GM19324 (cell line): ENCODE results near the gene STX16.

Source experiments
- ATAC-seq: cut with Tn5 transposase; IDR thresholded peaks from one replicate; pipeline ENCODE4 v1.9.1; 2021; ENCODE audit warnings: mild to moderate bottlenecking, moderate library complexity; ENCODE audit not compliant: unreplicated experiment, low FRiP score

The STX16 gene

DNA sequence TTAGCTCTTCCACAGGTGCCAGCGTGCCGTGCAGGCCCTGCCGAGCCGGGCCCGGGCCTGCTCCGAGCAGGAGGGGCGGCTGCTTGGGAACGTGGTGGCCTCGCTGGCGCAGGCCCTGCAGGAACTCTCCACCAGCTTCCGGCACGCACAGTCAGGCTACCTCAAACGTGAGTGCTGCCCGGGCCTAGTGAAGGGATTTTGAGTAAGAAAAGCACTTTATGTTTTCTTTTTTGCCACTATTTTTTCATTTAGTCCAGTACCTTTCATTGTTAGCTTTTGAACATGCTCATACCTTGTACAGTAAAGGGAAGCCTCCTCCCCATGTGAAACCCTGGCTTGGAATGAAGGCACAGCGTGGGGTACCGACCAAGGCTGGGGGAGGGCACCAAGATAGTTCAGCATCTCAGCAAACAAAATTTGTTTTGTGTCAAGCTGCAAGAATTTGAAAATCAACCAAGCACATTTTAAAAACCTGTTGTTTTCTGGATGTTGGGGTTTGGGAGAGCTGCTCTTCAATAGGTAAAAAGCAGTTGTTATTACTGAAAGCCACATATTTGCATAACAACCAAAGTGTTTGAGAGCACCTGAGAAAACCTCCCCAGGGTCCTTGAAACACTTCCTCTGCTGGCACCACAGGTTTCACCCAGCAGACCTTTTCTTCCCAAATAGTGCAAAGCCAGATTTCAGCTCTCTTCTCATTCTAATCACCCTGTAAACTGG lies 18.4 kb downstream of the STX16 start:
- ATAC-seq: peak; percentile 83

- ATAC-seq: no peak
These were observed 19.0 kb downstream of the STX16 start for GRCh38 chr20:58670102-58670501.

- ATAC-seq: no peak
These were observed 19.6 kb downstream of the STX16 start for GRCh38 chr20:58670659-58671058.

GRCh38 chr20:58673119-58673518 lies 22.0 kb downstream of the STX16 start:
- no peak for ATAC-seq

DNA sequence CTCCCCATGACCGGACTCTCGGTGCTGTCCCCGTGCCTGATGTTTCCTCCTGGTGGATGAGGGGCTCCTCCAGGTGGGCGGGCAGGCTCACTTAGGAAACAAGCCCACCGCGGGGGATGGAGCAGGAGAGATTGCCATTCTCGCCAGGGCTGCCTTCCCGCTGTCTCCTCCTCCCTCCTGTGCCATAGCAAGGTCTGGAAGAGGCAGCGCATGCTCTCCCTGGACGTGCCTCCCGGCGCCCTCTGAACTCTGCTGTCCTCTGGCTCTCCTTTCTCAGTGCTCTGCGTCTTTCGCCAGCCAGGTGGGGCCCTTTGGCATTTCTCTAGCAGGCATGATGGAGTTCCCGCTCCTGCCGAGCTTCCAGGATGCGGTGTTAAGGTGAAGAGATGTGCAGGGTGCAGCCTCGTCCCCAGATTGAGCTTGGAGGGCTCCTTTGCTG lies 24.1 kb downstream of the STX16 start:
- ATAC-seq: no peak

GRCh38 chr20:58675641-58676040 lies 24.6 kb downstream of the STX16 start:
- no peak for ATAC-seq

GRCh38 chr20:58676161-58676560 lies 25.1 kb downstream of the STX16 start:
- no peak for ATAC-seq

- ATAC-seq: no peak
These were observed 26.1 kb downstream of the STX16 start for GRCh38 chr20:58677079-58677604.

GRCh38 chr20:58677808-58678207 lies 26.7 kb downstream of the STX16 start:
- no peak for ATAC-seq

GRCh38 chr20:58678806-58679205 lies 27.7 kb downstream of the STX16 start:
- no peak for ATAC-seq

DNA sequence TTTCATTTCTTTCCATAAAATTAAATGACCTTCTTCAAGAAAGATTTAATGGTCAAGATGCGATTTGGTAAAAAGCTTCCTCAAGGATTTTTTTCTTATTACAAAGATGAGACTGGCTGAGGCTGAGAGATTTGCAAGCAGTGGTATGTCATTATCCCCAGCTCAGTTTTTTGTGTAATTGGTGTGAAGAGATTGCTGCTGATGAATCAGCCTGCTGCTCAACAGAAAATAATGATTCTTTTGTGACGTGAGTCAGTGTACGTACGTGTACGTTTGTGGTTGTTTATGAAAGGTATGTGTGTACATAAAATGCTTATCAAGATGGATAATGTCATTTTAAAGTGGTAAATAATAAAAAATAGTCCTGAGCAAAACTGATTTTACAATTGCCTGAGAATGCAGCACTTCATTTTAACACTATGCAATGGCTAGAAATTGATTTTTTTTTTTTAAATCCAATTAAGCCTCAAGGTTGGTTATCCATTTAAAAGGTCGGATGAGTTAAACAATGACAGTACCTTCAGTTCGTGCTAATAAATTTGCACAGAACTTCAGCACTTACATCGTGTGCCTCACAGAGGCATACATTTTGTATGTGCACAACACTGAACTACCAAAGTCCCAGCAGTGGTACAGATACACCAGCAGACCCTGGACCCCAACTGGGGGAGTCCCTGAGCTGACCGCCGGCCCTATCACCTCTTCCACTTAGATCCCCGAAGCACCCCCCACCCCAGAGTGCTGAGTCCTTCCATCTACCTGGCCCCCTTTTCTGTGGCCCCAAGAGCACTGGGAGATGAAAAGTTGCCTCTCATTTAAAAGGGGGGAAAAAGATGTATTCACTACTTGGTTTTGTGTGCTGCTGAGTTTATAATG lies 31.8 kb downstream of the STX16 start:
- no peak for ATAC-seq

GRCh38 chr20:58684291-58684690 lies 33.2 kb downstream of the STX16 start:
- no peak for ATAC-seq

GRCh38 chr20:58685988-58686387 lies 34.9 kb downstream of the STX16 start:
- ATAC-seq: no peak

- ATAC-seq: no peak
These were observed 37.3 kb downstream of the STX16 start for GRCh38 chr20:58688414-58688813.

DNA sequence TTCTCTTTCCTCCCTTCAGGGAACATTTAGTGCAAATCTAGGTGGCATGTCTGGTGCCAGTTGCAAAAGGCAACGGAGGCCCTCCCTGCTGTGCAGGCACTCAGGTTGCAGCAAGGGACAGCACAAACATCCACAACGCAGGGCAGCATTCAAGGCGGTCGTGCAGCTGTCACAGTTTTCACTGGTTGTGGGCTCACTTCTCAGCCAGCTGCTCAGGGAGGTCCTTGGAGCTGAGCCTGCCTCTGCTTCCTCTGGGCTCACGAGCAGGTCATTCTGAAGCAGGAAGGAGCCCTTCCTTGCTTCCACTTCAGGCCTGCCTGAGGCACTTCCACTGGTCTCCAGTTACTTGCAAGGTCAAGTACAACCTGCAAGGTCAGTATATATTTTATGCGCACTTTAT lies 37.8 kb downstream of the STX16 start:
- ATAC-seq: no peak

DNA sequence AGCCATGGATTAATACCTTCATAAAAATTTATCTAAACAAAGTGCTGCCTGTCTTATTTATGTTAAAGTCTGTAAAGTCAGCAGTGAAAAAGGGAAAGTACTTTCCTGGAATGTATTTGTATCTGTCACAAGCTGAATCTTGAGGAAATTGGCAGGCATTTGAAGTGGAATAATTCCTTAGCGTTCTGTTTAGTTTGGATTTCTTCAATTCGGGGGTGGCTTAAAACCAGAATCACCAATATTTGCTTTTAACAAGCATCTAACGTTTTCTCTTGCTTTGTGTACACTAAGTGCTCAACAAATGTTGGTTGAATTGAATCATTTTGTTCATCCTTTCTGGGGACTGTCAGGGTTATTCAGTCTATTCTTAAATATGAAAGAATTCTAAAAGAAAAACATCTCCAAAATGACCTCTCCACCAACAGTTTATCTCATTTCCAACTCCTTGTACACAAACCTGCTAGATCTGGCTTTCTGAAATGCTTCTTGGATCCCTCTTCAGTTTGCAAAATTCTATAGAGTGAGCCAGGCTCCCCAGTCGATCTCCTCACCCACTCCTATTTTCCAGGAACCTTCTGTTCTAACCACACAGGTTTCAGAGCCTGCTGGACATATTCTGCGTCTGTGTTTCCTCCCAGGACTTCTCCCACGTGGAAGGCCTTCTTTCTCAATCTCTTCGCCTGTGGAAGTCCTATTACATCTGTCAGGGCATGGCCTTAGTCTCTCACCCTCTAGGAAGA lies 39.5 kb downstream of the STX16 start:
- no peak for ATAC-seq

DNA sequence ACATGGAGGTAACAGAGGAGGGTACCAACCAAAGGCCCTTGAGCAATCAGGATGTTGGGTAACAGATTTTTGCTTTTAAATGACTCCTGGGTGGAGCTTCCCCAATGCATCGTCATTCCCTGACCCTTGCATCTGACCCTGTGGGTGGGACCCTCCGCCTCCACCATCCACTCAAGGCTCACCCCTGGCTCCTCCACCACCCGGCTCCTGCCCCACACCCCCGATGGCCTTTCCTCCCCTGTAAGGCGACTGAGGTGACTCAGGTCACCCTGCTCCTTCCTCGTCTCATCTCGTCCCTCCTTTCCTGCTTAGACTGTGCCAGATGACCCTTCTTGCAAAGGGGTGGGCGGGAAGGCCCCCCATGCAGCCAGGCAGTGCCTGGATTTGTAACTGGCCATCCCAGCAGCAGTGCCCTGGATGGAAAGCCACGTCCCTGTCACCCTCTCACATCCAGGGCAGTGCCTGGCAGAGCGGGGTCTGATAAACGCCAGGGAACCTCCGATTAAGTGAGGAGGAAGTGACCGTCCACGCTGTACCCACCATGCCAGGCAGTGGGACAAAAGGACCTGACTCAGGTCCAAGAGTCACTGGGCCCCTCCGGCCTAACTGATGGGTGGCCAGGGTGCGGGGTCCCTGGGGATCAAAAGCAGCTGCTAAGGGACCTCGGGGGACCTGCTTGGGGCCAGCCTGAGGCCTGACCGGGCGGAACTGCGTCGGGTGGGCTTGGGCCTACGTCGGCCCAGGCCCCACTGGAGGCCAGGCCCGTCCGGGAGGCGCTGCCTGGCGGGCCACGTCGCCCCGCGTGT lies 40.9 kb downstream of the STX16 start:
- no peak for ATAC-seq

DNA sequence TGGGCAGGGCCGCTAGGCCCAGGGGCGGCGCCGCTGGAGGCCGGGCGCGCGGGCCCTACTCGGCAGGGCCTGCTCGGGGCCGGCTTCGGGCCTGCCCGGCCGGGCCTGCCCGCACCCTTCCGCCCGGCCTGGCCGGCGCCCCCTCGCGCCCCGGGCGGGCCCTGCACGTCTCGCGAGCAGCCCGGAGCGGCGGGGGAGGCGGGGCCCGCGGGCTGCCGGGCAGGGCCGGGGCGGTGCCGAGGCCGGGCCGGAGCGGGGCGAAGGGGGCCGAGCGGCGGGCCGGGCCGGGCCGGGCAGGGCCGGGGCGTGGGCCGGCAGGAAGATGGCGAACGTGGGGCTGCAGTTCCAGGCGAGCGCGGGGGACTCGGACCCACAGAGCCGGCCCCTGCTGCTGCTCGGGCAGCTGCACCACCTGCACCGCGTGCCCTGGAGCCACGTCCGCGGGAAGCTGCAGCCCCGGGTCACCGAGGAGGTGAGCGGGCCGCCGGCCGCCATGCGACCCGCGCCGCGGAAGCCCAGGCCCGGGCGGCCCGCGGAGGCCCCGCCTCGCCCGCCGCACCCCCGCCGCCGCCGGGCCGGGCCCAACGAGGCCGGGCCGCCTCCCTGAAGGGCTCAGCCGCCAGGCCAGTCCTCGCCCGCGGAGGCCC lies 41.6 kb downstream of the STX16 start, which contains the start of gene NPEPL1:
NPEPL1 (plus strand) TSS at position 222 of the 647 bp plus-strand sequence; CDS start at position 323, 101 bp downstream.
- peak; percentile 91 for ATAC-seq

DNA sequence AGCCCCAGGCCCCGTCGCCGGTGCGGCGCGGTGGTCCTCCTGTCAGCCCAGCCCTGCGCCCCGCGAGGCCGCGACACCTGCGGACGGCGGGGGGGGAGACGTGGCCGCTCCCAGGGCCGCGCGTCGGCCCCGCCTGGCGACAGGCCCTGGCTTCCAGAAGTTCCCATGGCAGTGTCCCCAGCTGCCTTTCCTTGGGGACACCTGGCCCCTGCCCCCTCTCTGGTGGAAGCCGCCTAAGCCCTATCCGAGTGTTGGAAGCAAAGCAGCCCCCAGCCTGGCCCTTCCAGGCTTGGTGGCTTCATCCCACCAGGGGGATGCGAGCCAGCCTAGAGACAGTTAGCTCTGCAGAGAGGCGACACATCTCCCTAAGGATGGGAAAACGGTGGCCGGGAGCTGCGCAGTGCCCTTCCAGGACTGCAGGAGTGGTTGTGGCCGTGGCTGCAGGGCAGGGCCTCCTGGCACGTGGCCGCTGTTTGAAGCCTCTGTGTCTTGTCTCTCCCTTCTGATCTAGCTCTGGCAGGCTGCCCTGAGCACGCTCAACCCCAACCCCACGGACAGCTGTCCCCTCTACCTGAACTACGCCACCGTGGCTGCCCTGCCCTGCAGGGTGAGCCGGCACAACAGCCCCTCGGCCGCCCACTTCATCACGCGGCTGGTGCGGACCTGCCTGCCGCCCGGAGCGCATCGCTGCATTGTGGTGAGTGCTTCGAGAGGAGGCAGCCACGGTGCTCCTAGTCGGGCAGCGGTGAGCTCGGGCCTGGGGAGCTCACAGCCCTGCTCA lies 42.3 kb downstream of the STX16 start:
- ATAC-seq: peak; percentile 1
